Ovary (tissue), 3 donors: Measurements from ENCODE around the gene RNPEP.

Source experiments
- CTCF ChIP-seq, 3 donors: fragments of 450-650 bp in 2 of 3; fragments of 200-600 bp in 1 of 3; IDR thresholded peaks; one replicate each; pipeline versions ENCODE4 v1.5.1 to v1.8.0; 2016 to 2022; ENCODE audit warnings: antibody characterized with exemption in 3 of 3, mild to moderate bottlenecking in 1 of 3
- EP300 ChIP-seq: sonication (generic); formaldehyde crosslinking; IDR thresholded peaks from one replicate; pipeline ENCODE4 v1.6.1; 2017; ENCODE audit warnings: antibody characterized with exemption
- donor health status: DM: no; HTN: no; CAD: no.

- TF ChIP-seq CTCF (IDR thresholded peaks at IDR 0.05) (no peak), EP300 (no peak)
These were observed 2.0 kb downstream of the RNPEP start for GRCh38 chr1:201984446-201984845.
